Superior temporal gyrus (tissue), 1 donor: Measurements from ENCODE around the gene SACS.
"Not testable (repeated sequence)": the region's sequence is repeated elsewhere in the genome, so short reads cannot be mapped to it uniquely, and the experiment has no call there.

ENCODE experiments used
- DNase-seq: peaks from one replicate; pipeline ENCODE4 v3.0.0-alpha.2; 2016; ENCODE audit errors: extremely low spot score

The SACS gene

GRCh38 chr13:23455401-23456185, 22.1 kb upstream of the SACS start:
- DNase-seq: no peak

DNA sequence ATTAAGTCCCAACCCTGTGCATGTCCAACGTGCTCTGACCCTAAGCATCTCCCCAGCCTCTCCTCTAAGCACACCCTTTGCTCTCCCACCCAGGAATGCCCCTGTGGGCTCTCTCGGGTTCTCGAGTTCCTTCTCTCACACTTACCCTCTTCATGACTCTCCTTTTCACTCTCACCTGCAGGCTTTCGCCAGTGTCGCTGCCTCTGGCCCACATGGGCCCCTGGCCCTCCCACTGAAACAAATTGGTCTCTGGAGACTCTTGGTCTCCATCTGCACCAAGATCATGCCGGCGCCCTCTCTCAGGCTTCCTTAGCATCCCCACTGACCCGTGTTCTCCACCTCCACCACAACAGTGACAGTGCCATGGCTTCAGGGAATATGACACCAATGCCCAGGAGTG, 19.6 kb upstream of the SACS start:
- no peak for DNase-seq

DNA sequence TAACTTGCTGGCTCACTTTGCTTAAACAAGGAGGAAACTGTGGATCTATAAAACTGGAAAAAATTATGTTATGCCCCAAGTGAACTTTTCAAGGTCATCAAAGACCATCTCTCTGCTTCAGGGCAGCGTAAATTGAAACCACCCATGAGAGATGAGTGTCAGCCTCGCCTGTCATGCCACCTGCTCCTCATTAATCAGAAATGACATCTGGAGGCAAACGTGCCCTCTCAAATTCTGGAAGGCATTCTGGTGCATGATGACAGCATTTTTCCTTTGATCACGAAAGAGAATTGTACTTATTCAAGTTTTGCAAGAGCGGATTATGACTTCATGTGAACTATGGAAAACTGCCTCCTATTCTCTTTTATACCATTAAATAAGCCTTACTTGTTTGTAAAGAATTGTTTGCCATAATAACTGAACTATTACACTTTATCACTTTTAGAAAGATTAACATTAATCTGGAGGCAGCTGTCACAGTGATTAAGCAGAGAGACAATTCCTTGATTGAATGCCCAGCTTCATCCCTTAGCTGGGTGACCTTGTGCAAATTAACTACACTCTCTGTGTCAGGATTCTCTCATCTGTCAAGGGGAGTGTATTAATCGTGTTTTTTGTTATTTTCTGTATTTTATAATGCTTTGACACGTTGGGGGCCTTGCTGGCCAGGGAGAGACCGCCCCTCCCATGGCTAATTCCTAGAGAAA, 17.0 kb upstream of the SACS start:
- DNase-seq: no peak

- no peak for DNase-seq
Measured at GRCh38 chr13:23449398-23450162, 16.1 kb upstream of the SACS start.

DNA sequence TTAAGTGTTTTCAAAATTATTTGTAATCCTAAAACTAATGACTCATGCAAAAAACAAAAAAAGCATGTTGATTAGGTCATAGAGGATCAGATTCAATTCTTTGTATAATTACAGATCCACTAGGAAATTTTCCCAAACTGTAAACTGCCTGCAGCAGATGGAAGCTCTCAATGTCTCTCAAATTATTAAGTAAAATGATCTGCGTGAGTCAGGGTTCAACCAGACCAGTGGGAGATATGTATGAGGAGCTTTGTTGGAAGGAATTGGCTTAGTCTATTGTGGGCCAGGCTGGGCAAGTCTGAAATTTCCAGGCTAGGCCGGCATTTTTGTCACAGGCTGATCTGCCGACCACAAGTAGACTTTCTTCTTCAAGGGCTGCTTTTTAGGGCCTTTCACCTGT, 14.4 kb upstream of the SACS start:
- DNase-seq: no peak

- no peak for DNase-seq
Measured at GRCh38 chr13:23445794-23446193, 12.3 kb upstream of the SACS start.

DNA sequence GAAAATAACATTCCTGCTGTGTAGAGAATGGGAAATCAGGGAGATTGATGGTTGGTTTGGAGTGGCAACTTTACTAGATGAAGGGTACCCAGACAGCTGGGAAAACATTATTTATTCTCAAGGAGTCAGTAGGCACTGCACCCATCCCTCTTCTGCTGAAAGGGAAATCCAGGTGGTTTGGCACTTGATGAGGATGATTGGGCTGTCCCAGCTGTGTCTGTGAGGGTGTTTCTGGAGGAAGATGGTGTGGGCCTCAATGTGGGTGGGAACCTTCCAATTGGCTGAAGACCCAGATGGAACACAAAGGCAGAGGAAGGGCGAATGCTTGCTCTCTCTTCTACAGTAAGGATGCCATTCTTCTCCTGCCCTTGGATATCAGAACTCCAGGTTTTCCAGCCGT, 10.4 kb upstream of the SACS start:
- DNase-seq: no peak

DNA sequence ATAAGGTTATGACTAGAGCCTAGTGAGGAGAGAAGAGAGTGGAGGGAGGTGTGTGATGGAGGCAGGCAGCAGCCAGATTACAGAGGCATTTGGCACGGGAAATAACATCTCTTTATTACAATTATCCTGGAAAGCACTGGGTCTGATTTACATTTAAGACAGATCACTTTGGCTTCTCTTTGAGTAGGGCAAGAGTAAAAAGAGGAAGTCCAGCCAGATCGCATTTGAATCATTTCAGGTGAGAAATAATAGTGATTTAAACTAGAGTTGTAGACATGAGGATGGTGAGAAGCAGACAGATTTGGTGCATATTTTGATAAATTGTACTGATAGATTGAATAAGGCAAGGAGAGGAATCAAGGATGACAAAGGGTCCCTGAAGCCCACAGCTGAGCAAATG, 9.6 kb upstream of the SACS start:
- DNase-seq: no peak

GRCh38 chr13:23440821-23441618, 7.5 kb upstream of the SACS start:
- no peak for DNase-seq

DNA sequence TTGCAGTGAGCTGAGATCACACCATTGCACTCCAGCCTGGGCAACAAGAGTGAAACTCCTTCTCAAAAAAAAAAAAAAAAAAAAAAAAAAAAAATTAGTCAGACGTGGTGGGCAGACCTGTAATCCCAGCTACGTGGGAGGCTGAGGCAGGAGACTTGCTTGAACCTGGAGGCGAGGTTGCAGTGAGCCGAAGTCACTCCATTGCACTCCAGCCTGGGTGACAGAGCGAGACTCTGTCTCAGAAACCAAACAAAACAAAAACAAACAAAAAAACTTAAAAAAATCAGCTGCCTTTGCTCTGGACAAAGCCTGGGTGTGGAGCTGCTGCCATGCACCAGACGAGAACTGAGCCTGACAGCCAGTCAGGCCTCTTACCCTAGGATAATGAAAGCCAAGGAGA, 6.8 kb upstream of the SACS start:
- not testable (repeated sequence) for DNase-seq

DNA sequence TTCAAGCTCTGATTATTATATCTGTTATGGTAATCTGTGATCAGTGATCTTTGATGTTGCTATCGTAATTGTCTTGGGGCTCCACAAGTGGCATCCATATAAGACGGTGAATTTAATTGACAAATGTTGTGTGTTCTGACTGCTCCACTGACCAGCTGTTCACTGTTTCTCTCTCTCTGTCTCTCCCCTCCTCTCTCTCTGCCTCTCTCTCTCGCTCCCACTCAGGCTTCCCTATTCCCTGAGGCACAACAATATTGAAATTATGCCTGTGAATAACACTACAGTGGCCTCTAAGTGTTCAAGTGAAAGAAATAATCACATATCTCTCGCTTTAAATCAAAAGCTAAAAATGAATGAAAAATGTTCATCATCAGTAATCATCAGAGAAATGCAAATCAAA, 4.4 kb upstream of the SACS start:
- DNase-seq: no peak

GRCh38 chr13:23436680-23437079, 3.2 kb upstream of the SACS start:
- no peak for DNase-seq

- DNase-seq: no peak
Measured at GRCh38 chr13:23434491-23434890, 989 bp upstream of the SACS start.

GRCh38 chr13:23432626-23433025, 876 bp downstream of the SACS start:
- no peak for DNase-seq

DNA sequence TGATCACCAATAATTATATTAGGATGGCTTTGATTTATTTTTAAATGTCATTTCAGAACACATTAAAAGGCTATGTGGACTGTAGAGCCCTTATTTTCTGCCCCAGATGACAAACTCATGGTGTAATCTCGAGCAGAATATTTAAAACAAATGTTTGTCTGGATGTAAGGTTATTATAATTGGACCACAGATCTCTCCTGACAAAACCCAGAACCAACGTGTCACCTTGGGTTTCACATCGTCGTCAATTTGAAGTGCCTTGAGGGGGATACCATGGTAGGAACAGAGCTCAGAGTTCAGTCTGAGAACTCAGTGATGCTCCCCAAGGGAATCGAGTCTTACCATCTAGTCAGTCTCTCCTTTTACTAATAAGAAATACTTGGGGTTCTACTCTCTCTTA, 2.8 kb downstream of the SACS start:
- DNase-seq: no peak

GRCh38 chr13:23427881-23428528, 5.5 kb downstream of the SACS start:
- no peak for DNase-seq

GRCh38 chr13:23427342-23427843, 6.1 kb downstream of the SACS start:
- DNase-seq: no peak

DNA sequence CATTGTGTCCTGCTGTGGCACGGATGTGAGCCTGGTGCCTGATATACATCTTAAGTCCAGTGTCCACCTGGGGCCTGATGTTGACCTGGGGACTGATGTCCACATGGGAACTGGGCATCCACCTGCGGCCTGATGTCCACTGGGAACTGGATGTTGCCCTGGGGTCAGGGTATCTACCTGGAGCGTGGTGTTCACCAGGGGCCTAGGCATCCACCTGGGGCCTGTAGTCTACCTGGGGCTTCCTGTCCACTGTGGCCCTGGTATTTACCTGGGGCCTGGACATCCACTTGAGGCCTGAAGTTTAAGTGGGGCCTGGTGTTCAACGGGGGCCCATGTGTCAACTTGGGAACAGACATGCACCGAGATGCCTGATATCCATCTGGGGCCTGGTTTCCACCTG, 11.9 kb downstream of the SACS start:
- DNase-seq: no peak

DNA sequence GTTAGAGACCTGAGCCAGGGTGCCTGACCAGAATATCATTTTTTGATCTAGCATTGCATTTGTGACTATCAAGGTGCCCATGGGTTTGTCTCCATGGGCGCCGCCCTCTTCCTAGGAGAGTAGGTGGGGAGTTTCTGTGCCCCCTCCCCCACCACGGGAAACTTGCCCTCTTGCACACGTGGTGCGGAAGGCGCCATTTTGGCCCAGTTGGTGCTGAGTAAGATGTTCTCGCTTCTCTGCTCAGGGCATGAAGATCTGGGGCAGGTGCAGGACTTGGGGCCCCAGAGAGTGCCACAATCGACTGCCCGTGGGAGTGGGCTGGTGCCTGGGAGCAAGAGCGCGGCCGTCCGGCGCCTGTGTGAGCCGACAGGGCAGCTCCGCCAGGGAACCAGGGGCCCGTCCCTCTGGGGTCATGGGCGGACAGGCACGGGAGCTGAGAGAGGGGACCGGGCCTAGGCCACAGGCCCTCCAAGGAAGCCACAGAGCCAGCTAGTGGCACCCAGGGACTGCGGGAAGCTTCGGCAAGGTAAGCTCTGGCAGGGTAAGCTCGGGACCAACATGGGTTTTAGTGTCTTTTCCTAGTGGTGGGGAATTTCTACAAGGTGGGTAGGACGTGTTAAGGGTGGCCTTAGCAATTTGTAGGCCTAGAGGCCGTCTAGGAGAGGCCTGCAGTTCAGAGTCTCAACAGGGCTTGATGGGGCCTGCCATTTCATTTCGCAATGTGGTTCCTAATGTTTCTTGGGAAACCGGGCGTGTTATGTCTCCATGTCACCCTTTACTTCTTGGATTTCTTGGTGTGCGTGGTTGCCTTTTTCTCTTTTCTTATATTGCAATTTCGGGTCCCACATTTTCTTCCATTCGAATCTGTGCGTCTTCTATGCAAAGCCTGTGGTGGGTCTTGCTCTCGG, 14.5 kb downstream of the SACS start:
- no peak for DNase-seq

- DNase-seq: no peak
Measured at GRCh38 chr13:23414682-23415081, 18.8 kb downstream of the SACS start.
